Measurements from ENCODE around the gene DNAH6. TPM values are rescaled to one million over a fixed set of nuclear protein-coding genes. Genes with fewer than 3 reads are reported as not detected.

DNAH6 gene
- total and polyA plus RNA-seq, 2 experiments from 2014 or later, result 0.11 TPM; not detected in 1

GRCh38 chr2:84579661-84580060 lies 63.4 kb downstream of the DNAH6 start:
- no peaks in the 10 kb centered on the region for H3K36me3 ChIP-seq (ENCODE audit: low read depth)
- no peaks in the 10 kb centered on the region for H3K4me1 ChIP-seq (ENCODE audit: insufficient read depth)
- no peak overlapping the region for H3K4me2 ChIP-seq (ENCODE audit: unreplicated experiment)
- H4K20me1 ChIP-seq (ENCODE audit: insufficient read depth), result no peaks in the 10 kb centered on the region
- no peaks in the 10 kb centered on the region for H3K79me2 ChIP-seq (ENCODE audit: insufficient read depth)
- H3K9ac ChIP-seq, result no peak overlapping the region
- H3K4me3 ChIP-seq, result no peak overlapping the region
- DNase-seq, result no peak
- no peaks in the 10 kb centered on the region for H3K9me2 ChIP-seq (ENCODE audit: insufficient read depth)
- H3K27ac ChIP-seq, result no peak overlapping the region
- H3K9me3 ChIP-seq (ENCODE audit: low read depth), result no peaks in the 10 kb centered on the region
- H3F3A ChIP-seq (ENCODE audit: insufficient read depth), result no peaks in the 10 kb centered on the region
- 33 to 35% methylated on average over 3 of the region's 3 CpGs for WGBS, 2 experiments (ENCODE audit: low coverage in 1 of 2, low lambda C conversion rate in 2 of 2, missing lambda C conversion rate in 2 of 2)
- in situ Hi-C loops (cut with MboI), result no loop called here
- no peak overlapping the region for H2AFZ ChIP-seq
- no peaks in the 10 kb centered on the region for H3K27me3 ChIP-seq (replicated peaks; ENCODE audit: insufficient read depth)
- TF ChIP-seq EZH2phosphoT487 (IDR thresholded peaks at IDR 0.05; ENCODE audit: insufficient read depth, low read depth) (no peak), EZH2 (IDR thresholded peaks at IDR 0.05; ENCODE audit: insufficient read depth, poor library complexity, severe bottlenecking) (no peak)

GRCh38 chr2:84603911-84604310 lies 87.6 kb downstream of the DNAH6 start:
- H3K4me2 ChIP-seq (ENCODE audit: unreplicated experiment), result no peak overlapping the region
- H3K9me2 ChIP-seq (ENCODE audit: insufficient read depth), result no peaks in the 10 kb centered on the region
- H3K9me3 ChIP-seq (ENCODE audit: low read depth), result no peaks in the 10 kb centered on the region
- DNase-seq, result no peak
- in situ Hi-C loops (cut with MboI), result no loop called here
- H3F3A ChIP-seq (ENCODE audit: insufficient read depth), result no peaks in the 10 kb centered on the region
- H3K4me3 ChIP-seq, result no peak overlapping the region
- no peaks in the 10 kb centered on the region for H4K20me1 ChIP-seq (ENCODE audit: insufficient read depth)
- H3K36me3 ChIP-seq (ENCODE audit: low read depth), result no peaks in the 10 kb centered on the region
- H3K4me1 ChIP-seq (ENCODE audit: insufficient read depth), result no peaks in the 10 kb centered on the region
- H3K27ac ChIP-seq, result no peak overlapping the region
- no peak for TF ChIP-seq EZH2 (IDR thresholded peaks at IDR 0.05; ENCODE audit: insufficient read depth, poor library complexity, severe bottlenecking)
- no peak for TF ChIP-seq EZH2phosphoT487 (IDR thresholded peaks at IDR 0.05; ENCODE audit: insufficient read depth, low read depth)
- H2AFZ ChIP-seq, result no peak overlapping the region
- 58 to 64% methylated on average over 4 of the region's 4 CpGs for WGBS, 2 experiments (ENCODE audit: low coverage in 1 of 2, low lambda C conversion rate in 2 of 2, missing lambda C conversion rate in 2 of 2)
- H3K27me3 ChIP-seq (replicated peaks; ENCODE audit: insufficient read depth), result 0 out of 2 replicates have a peak, but pooled peaks cover 6% of the 10 kb centered on the region
- no peak overlapping the region for H3K9ac ChIP-seq
- no peaks in the 10 kb centered on the region for H3K79me2 ChIP-seq (ENCODE audit: insufficient read depth)

- no peaks in the 10 kb centered on the region for H3K9me3 ChIP-seq (ENCODE audit: low read depth)
- no peak for DNase-seq
- H3K4me3 ChIP-seq, result no peak overlapping the region
- no peaks in the 10 kb centered on the region; the same call in none of the 2 replicates for H3K27me3 ChIP-seq (replicated peaks; ENCODE audit: insufficient read depth)
- 12 to 17% methylated on average over 2 of the region's 2 CpGs for WGBS, 2 experiments (ENCODE audit: low coverage in 1 of 2, low lambda C conversion rate in 2 of 2, missing lambda C conversion rate in 2 of 2)
- no peaks in the 10 kb centered on the region for H3F3A ChIP-seq (ENCODE audit: insufficient read depth)
- H3K4me1 ChIP-seq (ENCODE audit: insufficient read depth), result no peaks in the 10 kb centered on the region
- H3K27ac ChIP-seq, result no peak overlapping the region
- H3K9me2 ChIP-seq (ENCODE audit: insufficient read depth), result no peaks in the 10 kb centered on the region
- in situ Hi-C loops (cut with MboI), result no loop called here
- H3K36me3 ChIP-seq (ENCODE audit: low read depth), result no peaks in the 10 kb centered on the region
- no peak overlapping the region for H3K4me2 ChIP-seq (ENCODE audit: unreplicated experiment)
- H3K9ac ChIP-seq, result no peak overlapping the region
- no peaks in the 10 kb centered on the region for H4K20me1 ChIP-seq (ENCODE audit: insufficient read depth)
- H3K79me2 ChIP-seq (ENCODE audit: insufficient read depth), result no peaks in the 10 kb centered on the region
- no peak overlapping the region for H2AFZ ChIP-seq
- TF ChIP-seq EZH2phosphoT487 (IDR thresholded peaks at IDR 0.05; ENCODE audit: insufficient read depth, low read depth) (no peak), EZH2 (IDR thresholded peaks at IDR 0.05; ENCODE audit: insufficient read depth, poor library complexity, severe bottlenecking) (no peak)
Measured at GRCh38 chr2:84613082-84613481, 96.8 kb downstream of the DNAH6 start.

DNA sequence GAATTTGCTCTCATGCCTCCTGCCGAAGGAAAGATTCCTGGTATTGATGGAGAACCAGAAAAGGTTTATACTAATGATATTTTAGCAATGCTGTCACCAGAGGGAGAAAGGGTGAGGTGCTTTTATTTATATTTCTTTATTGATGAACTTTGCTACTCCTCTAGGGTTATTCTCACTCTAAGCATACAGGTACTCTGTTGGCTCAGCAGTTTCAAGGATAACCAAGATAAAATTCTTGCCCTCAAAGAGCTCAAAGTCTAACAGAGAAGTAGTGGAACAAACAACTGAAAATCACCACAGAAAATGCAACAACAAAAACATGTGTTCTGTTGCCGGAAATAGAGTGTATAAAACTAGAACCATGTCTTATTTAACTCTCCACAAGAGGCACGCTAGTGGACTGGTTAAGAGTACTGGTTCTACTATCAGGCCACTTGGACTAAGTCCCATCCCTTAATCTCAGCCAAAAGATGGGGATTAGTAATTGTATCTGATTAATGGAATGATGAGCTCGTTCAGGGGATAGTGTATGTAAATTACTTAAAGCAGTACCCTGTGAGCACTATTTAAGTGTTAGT lies 103.6 kb downstream of the DNAH6 start:
- TF ChIP-seq EZH2 (IDR thresholded peaks at IDR 0.05; ENCODE audit: insufficient read depth, poor library complexity, severe bottlenecking) (no peak), EZH2phosphoT487 (IDR thresholded peaks at IDR 0.05; ENCODE audit: insufficient read depth, low read depth) (no peak)
- Histone ChIP-seq H3K9ac (no peak overlapping the region), H4K20me1 (ENCODE audit: insufficient read depth) (no peaks in the 10 kb centered on the region), H2AFZ (no peak overlapping the region), H3K27me3 (replicated peaks; ENCODE audit: insufficient read depth) (no peaks in the 10 kb centered on the region; the same call in 1 of the 2 replicates), H3K79me2 (ENCODE audit: insufficient read depth) (no peaks in the 10 kb centered on the region), H3K9me2 (ENCODE audit: insufficient read depth) (no peaks in the 10 kb centered on the region), H3K4me1 (ENCODE audit: insufficient read depth) (no peaks in the 10 kb centered on the region), H3K9me3 (ENCODE audit: low read depth) (no peaks in the 10 kb centered on the region), H3F3A (ENCODE audit: insufficient read depth) (no peaks in the 10 kb centered on the region), H3K4me3 (no peak overlapping the region), H3K36me3 (ENCODE audit: low read depth) (no peaks in the 10 kb centered on the region), H3K4me2 (ENCODE audit: unreplicated experiment) (no peak overlapping the region), H3K27ac (no peak overlapping the region)
- in situ Hi-C loops (cut with MboI), result loop anchor here (10.0 kb wide), 1 partner anchor 115 kb away; no protein-coding TSS in a partner anchor
- 70% methylated on average over 4 of the region's 4 CpGs for WGBS, 2 experiments (ENCODE audit: low coverage in 1 of 2, low lambda C conversion rate in 2 of 2, missing lambda C conversion rate in 2 of 2)
- DNase-seq, result no peak

All from GM23248 (cell line).